Activated CD8-positive, alpha-beta memory T cell treated with anti-CD3 and anti-CD28 coated beads, Interleukin-2, amount 50 U/mL, for 24 hours (primary cell): ENCODE results near the gene AGPAT3.

Experiments used
- DNase-seq: peaks from one replicate; pipeline ENCODE4 v3.0.0-alpha.2; 2020; ENCODE audit errors: extremely low read depth

AGPAT3 gene

GRCh38 chr21:43906585-43907370 lies 41.8 kb downstream of the AGPAT3 start:
- no peak for DNase-seq

GRCh38 chr21:43907751-43908150 lies 42.7 kb downstream of the AGPAT3 start:
- no peak for DNase-seq

- DNase-seq = no peak
These were observed 43.1 kb downstream of the AGPAT3 start for GRCh38 chr21:43908167-43908566.

GRCh38 chr21:43909741-43910400 lies 44.8 kb downstream of the AGPAT3 start:
- DNase-seq = no peak

GRCh38 chr21:43910460-43910859 lies 45.4 kb downstream of the AGPAT3 start:
- DNase-seq = no peak

GRCh38 chr21:43911015-43911934 lies 46.3 kb downstream of the AGPAT3 start:
- DNase-seq = no peak

- no peak for DNase-seq
These were observed 47.0 kb downstream of the AGPAT3 start for GRCh38 chr21:43911935-43912487.

GRCh38 chr21:43912500-43912899 lies 47.5 kb downstream of the AGPAT3 start:
- no peak for DNase-seq

- no peak for DNase-seq
These were observed 47.9 kb downstream of the AGPAT3 start for GRCh38 chr21:43912910-43913309.

- no peak for DNase-seq
These were observed 48.9 kb downstream of the AGPAT3 start for GRCh38 chr21:43913928-43914327.

- DNase-seq = no peak
These were observed 51.1 kb downstream of the AGPAT3 start for GRCh38 chr21:43916076-43916475.

- no peak for DNase-seq
These were observed 51.9 kb downstream of the AGPAT3 start for GRCh38 chr21:43916691-43917514.

GRCh38 chr21:43917515-43918384 lies 52.7 kb downstream of the AGPAT3 start:
- DNase-seq = no peak

- DNase-seq = no peak
These were observed 53.4 kb downstream of the AGPAT3 start for GRCh38 chr21:43918385-43918947.

- no peak for DNase-seq
These were observed 54.3 kb downstream of the AGPAT3 start for GRCh38 chr21:43919283-43919682.

- DNase-seq = no peak
These were observed 55.1 kb downstream of the AGPAT3 start for GRCh38 chr21:43919871-43920801.

GRCh38 chr21:43921571-43921978 lies 56.6 kb downstream of the AGPAT3 start:
- DNase-seq = no peak
